ENCODE measurements around the gene IL17REL.

Gene IL17REL

GRCh38 chr22:49969751-49970527 lies 42.6 kb downstream of the IL17REL start:
- POLR2A ChIA-PET, result interaction anchor here (2.8 kb wide), 1 partner anchor 8 kb away, joined by 10 read pairs; no protein-coding TSS in a partner anchor
- DNase-seq (ENCODE audit: extremely low spot score), result no peak
- no peak for TF ChIP-seq CTCF (IDR thresholded peaks at IDR 0.05; ENCODE audit: control extremely low read depth, extremely low read depth, low read depth, missing control alignments)
- CTCF ChIA-PET, result interaction anchor here (6.0 kb wide), 1 partner anchor 39 kb away, joined by 32 read pairs; no protein-coding TSS in a partner anchor

GRCh38 chr22:49968831-49969661 lies 43.5 kb downstream of the IL17REL start:
- DNase-seq (ENCODE audit: extremely low spot score), result no peak
- POLR2A ChIA-PET, result interaction anchor here (0.5 to 1.0 kb wide), 2 partner anchors 9 to 23 kb away, joined by 3 read pairs; partner anchors contain the start of gene PIM3

GRCh38 chr22:49968313-49968830 lies 44.2 kb downstream of the IL17REL start:
- ChIA-PET POLR2A (interaction anchor here (0.5 to 1.0 kb wide), 2 partner anchors 8 to 22 kb away, joined by 3 read pairs; partner anchors contain the start of gene PIM3), CTCF (interaction anchor here (1.1 to 6.0 kb wide), 2 partner anchors 24 to 38 kb away, joined by 3 to 32 read pairs; no protein-coding TSS in a partner anchor)
- TF ChIP-seq CTCF (IDR thresholded peaks at IDR 0.05; ENCODE audit: control extremely low read depth, extremely low read depth, low read depth, missing control alignments), result no peak
- DNase-seq (ENCODE audit: extremely low spot score), result no peak

More at GRCh38 chr22:49968831-49969661, 43.5 kb downstream of the IL17REL start:
- no peak for TF ChIP-seq CTCF (IDR thresholded peaks at IDR 0.05; ENCODE audit: control extremely low read depth, extremely low read depth, low read depth, missing control alignments)
- CTCF ChIA-PET, result interaction anchor here (1.1 to 6.0 kb wide), 2 partner anchors 24 to 38 kb away, joined by 3 to 32 read pairs; no protein-coding TSS in a partner anchor

GRCh38 chr22:49967706-49968208 lies 44.8 kb downstream of the IL17REL start:
- no peak for TF ChIP-seq CTCF (IDR thresholded peaks at IDR 0.05; ENCODE audit: control extremely low read depth, extremely low read depth, low read depth, missing control alignments)
- CTCF ChIA-PET, result interaction anchor here (0.7 to 6.0 kb wide), 3 partner anchors 27 to 37 kb away, joined by 3 to 32 read pairs (median 6); no protein-coding TSS in a partner anchor

GRCh38 chr22:49966774-49967705 lies 45.5 kb downstream of the IL17REL start:
- ChIA-PET CTCF (interaction anchor here (0.7 to 6.0 kb wide), 3 partner anchors 28 to 36 kb away, joined by 3 to 32 read pairs (median 6); no protein-coding TSS in a partner anchor), POLR2A (interaction anchor here (0.8 kb wide), 1 partner anchor 36 kb away, joined by 3 read pairs; no protein-coding TSS in a partner anchor)
- DNase-seq (ENCODE audit: extremely low spot score), result no peak

More at GRCh38 chr22:49967706-49968208, 44.8 kb downstream of the IL17REL start:
- DNase-seq (ENCODE audit: extremely low spot score), result no peak
- POLR2A ChIA-PET, result no interaction called here

More at GRCh38 chr22:49966774-49967705, 45.5 kb downstream of the IL17REL start:
- peak; percentile 9 for TF ChIP-seq CTCF (IDR thresholded peaks at IDR 0.05; ENCODE audit: control extremely low read depth, extremely low read depth, low read depth, missing control alignments)

Data from GM10248 (cell line).